Measurements from ENCODE around the gene SPIRE1. TPM values are rescaled to one million over a fixed set of nuclear protein-coding genes. Genes with fewer than 3 reads are reported as not detected.
A peak's percentile ranks its signal among the peaks of the same experiment; 100 is the strongest.

The SPIRE1 gene
- total RNA-seq, 6 experiments from 2014 or later: 22.2 to 33.7 (median 28.2) TPM

- no peak for DNase-seq
- Mint-ChIP-seq H3K27me3 (ENCODE audit: insufficient read depth) (no peaks in the 10 kb centered on the region; the same call in 1 of the 2 replicates), H3K4me3 (peak overlapping the region; percentile 33; the same call in 1 of the 2 replicates), H3K36me3 (ENCODE audit: low read depth) (peaks cover 7% of the 10 kb centered on the region; the same call in 1 of the 2 replicates), H3K4me1 (ENCODE audit: low read depth) (peaks cover 66% of the 10 kb centered on the region), H3K27ac (peak overlapping the region; percentile 59), H3K9me3 (no peaks in the 10 kb centered on the region)
- TF ChIP-seq CTCF (IDR thresholded peaks at IDR 0.05): no peak
Observed at GRCh38 chr18:12608301-12608700, 49.6 kb downstream of the SPIRE1 start.

GRCh38 chr18:12606592-12607315 lies 51.2 kb downstream of the SPIRE1 start:
- H3K9me3 Mint-ChIP-seq: no peaks in the 10 kb centered on the region
- H3K36me3 Mint-ChIP-seq (ENCODE audit: low read depth): peaks cover 9% of the 10 kb centered on the region; the same call in 1 of the 2 replicates
- peak; percentile 58 for DNase-seq
- TF ChIP-seq CTCF (IDR thresholded peaks at IDR 0.05): no peak
- H3K4me3 Mint-ChIP-seq: peak overlapping the region; percentile 59
- no peaks in the 10 kb centered on the region for H3K27me3 Mint-ChIP-seq (ENCODE audit: insufficient read depth)
- H3K27ac Mint-ChIP-seq: peak overlapping the region; percentile 89
- H3K4me1 Mint-ChIP-seq (ENCODE audit: low read depth): peaks cover 68% of the 10 kb centered on the region

GRCh38 chr18:12604445-12605007 lies 53.4 kb downstream of the SPIRE1 start:
- Mint-ChIP-seq H3K4me1 (ENCODE audit: low read depth) (peaks cover 67% of the 10 kb centered on the region), H3K36me3 (ENCODE audit: low read depth) (peaks cover 12% of the 10 kb centered on the region; the same call in 1 of the 2 replicates), H3K4me3 (no peak overlapping the region), H3K27me3 (ENCODE audit: insufficient read depth) (no peaks in the 10 kb centered on the region), H3K9me3 (no peaks in the 10 kb centered on the region), H3K27ac (no peak overlapping the region)
- peak; percentile 63 for TF ChIP-seq CTCF (IDR thresholded peaks at IDR 0.05)
- no peak for DNase-seq

- DNase-seq: no peak
- H3K4me3 Mint-ChIP-seq: peak overlapping the region; percentile 15; the same call in 1 of the 2 replicates
- peaks cover 67% of the 10 kb centered on the region for H3K4me1 Mint-ChIP-seq (ENCODE audit: low read depth)
- no peaks in the 10 kb centered on the region; the same call in 1 of the 2 replicates for H3K27me3 Mint-ChIP-seq (ENCODE audit: insufficient read depth)
- peak overlapping the region; percentile 95 for H3K27ac Mint-ChIP-seq
- TF ChIP-seq CTCF (IDR thresholded peaks at IDR 0.05): no peak
- no peaks in the 10 kb centered on the region for H3K9me3 Mint-ChIP-seq
- H3K36me3 Mint-ChIP-seq (ENCODE audit: low read depth): peaks cover 11% of the 10 kb centered on the region; the same call in 1 of the 2 replicates
Observed at GRCh38 chr18:12599966-12600365, 57.9 kb downstream of the SPIRE1 start.

- Mint-ChIP-seq H3K4me1 (ENCODE audit: low read depth) (peaks cover 63% of the 10 kb centered on the region), H3K27ac (peak overlapping the region; percentile 95), H3K9me3 (no peaks in the 10 kb centered on the region), H3K27me3 (ENCODE audit: insufficient read depth) (no peaks in the 10 kb centered on the region; the same call in 1 of the 2 replicates), H3K36me3 (ENCODE audit: low read depth) (peaks cover 7% of the 10 kb centered on the region; the same call in 1 of the 2 replicates), H3K4me3 (peak overlapping the region; percentile 15; the same call in 1 of the 2 replicates)
- DNase-seq: no peak
- no peak for TF ChIP-seq CTCF (IDR thresholded peaks at IDR 0.05)
Observed at GRCh38 chr18:12599543-12599942, 58.4 kb downstream of the SPIRE1 start.
